GM12872 (cell line): Measurements from ENCODE around the gene MEG3.

Experiments used
- TF ChIP-seq, protein P1 (sequence below): IDR thresholded peaks from 3 replicates; pipeline ENCODE4 v1.5.1; 2011; ENCODE audit warnings: low read depth, mild to moderate bottlenecking, low read length, moderate library complexity; ENCODE audit not compliant: insufficient read depth

MEG3 gene

GRCh38 chr14:100810435-100810834 lies 15.5 kb upstream of the MEG3 start:
- TF ChIP-seq, protein P1, sequence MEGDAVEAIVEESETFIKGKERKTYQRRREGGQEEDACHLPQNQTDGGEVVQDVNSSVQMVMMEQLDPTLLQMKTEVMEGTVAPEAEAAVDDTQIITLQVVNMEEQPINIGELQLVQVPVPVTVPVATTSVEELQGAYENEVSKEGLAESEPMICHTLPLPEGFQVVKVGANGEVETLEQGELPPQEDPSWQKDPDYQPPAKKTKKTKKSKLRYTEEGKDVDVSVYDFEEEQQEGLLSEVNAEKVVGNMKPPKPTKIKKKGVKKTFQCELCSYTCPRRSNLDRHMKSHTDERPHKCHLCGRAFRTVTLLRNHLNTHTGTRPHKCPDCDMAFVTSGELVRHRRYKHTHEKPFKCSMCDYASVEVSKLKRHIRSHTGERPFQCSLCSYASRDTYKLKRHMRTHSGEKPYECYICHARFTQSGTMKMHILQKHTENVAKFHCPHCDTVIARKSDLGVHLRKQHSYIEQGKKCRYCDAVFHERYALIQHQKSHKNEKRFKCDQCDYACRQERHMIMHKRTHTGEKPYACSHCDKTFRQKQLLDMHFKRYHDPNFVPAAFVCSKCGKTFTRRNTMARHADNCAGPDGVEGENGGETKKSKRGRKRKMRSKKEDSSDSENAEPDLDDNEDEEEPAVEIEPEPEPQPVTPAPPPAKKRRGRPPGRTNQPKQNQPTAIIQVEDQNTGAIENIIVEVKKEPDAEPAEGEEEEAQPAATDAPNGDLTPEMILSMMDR: no peak

DNA sequence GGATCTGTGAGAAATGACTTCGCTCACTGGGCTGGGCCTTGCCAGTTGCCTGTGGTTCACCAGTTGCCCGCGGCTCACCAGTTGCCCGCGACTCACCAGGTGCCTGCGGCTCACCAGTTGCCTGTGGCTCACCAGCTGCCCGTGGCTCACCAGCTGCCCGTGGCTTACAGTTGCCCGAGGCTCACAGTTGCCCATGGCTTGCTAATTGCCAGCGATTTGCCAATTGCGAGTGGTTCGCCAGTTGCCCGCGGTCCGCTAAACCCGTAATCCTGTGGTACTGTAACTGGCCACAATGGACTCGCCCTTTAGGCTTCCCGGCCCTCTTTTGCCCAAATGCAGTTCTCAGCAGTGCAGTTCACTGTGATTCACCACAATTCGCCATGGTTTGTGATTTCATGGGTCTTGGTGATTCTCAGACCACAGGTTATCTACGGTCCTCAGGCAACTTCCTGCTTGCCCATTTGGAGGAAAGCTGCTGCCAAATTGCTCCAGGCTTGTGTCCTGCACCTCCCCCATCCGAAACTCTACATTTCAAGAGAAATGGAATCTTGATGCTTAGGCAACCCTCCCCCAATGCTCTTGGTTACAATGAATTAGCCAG lies 15.0 kb upstream of the MEG3 start:
- TF ChIP-seq, protein P1: no peak

- TF ChIP-seq, protein P1: no peak
Measured at GRCh38 chr14:100813291-100813690, 12.6 kb upstream of the MEG3 start.

DNA sequence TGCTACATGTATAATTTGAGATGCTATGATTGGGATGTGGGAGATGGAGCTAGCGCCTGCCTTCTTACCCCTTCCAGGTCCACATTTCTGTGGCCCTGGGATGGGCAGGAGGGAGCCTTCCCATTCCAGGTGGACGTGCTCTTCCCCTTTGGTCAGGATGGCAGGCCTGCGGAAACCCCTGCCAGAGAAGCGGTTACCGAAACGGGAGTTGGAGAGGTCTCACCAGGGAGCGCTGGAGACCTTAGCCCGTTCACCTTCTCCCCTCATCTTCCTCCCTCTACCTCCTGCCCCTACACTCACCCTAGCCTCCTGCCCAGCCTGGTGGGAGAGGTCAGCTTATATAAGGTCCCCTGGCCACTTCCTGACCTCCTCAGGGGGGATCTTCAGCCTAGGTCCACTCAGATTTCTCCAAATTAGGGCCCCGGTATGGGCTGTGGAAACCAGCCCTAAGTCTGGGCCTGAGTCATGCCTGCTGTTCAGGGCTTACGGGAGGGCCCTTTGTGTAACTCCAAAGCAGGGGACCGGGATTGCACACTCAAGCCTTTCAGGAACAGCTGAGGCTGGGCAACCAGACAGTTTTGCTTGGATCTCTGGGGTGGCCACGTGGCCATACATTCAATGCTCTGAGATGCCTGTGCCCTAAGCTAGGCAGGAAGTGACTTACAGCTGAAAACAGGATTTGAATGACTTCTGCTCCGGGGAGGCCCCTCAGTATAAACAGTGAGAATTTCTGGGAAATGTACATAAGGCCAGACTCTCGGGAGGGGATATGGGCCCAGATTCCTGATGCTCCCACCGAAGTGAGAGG lies 10.2 kb upstream of the MEG3 start:
- TF ChIP-seq, protein P1: no peak

GRCh38 chr14:100816286-100816949 lies 9.5 kb upstream of the MEG3 start:
- TF ChIP-seq, protein P1: no peak

- TF ChIP-seq, protein P1: no peak
Measured at GRCh38 chr14:100816950-100817901, 8.7 kb upstream of the MEG3 start.
